ENCODE measurements around the gene RABAC1. TPM values are rescaled to one million over a fixed set of nuclear protein-coding genes. Genes with fewer than 3 reads are reported as not detected.
"Not testable (repeated sequence)": the region's sequence is repeated elsewhere in the genome, so short reads cannot be mapped to it uniquely, and the experiment has no call there.

RABAC1 gene
- total and polyA plus RNA-seq, 2 donors (not counting 3 experiments of a cell fraction or from before 2014, with no cell fraction given): 178 to 591 TPM

DNA sequence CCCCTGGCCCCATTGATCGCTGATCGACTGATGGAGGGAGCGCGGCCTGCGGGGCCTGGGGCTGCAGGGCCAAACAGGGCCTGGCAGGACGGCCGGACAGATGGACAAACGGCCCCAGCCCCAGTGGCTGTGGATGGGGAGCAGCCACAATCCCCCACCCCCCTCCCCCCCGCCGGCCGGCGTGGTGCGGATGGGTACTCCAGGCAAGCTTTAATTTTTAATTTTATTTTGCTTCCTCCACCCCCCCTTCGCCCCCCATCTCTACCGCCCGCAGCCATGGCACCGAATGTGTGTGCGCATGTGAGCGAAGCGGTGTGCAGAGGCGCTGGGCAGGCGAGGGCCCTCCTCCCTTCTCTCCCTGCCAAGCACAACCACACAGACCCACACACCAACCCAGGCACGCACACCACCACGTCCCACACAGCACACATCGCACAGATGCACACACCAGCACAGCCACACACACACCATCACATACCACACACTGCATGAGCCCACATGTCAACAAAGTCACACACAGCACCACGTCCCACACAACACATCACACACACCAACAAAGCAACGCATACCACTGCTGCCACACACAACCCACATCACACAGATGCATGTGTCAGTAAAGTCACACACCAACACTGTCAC is 43.2 kb downstream of the RABAC1 start:
- H3K9ac ChIP-seq (replicated peaks; ENCODE audit: extremely low read depth, insufficient read depth, low read length): no peak overlapping the region
- H3K9me3 ChIP-seq (replicated peaks; ENCODE audit: control insufficient read depth, insufficient read depth, low read length): no peaks in the 10 kb centered on the region
- no peaks in the 10 kb centered on the region for H3K79me2 ChIP-seq (ENCODE audit: control insufficient read depth, insufficient read depth, low read length)
- no peak overlapping the region for H3K4me3 ChIP-seq (replicated peaks in 1 of 3; ENCODE audit: insufficient read depth in 1 of 3, low read depth in 1 of 3, low read length in 3 of 3)
- intact Hi-C loops (cut with micrococcal nuclease) (no loop called here), dilution Hi-C loops (cut with MboI; ENCODE audit: extremely low pct_ligation_motif_present, low sequenced_read_pairs) (no loop called here)
- DNase-seq (ENCODE audit: low read depth, low spot score) (no peak), FAIRE-seq (no peak)
- no peak overlapping the region for H3K27ac ChIP-seq (ENCODE audit: insufficient read depth, low read depth, low read length)
- POLR2A ChIA-PET: no interaction called here
- no peaks in the 10 kb centered on the region for H3K9me1 ChIP-seq (replicated peaks; ENCODE audit: control insufficient read depth, extremely low read depth, insufficient read depth, low read length)
- TF ChIP-seq EZH2 (IDR thresholded peaks at IDR 0.05; ENCODE audit: borderline replicate concordance, low read depth, low read length, severe bottlenecking) (peak; percentile 2), MYC (IDR thresholded peaks at IDR 0.05; ENCODE audit: low read depth, low read length) (no peak)
- no peaks in the 10 kb centered on the region for H3K4me1 ChIP-seq (ENCODE audit: control insufficient read depth, extremely low read depth, insufficient read depth, low read length)
- CTCF ChIA-PET: no interaction called here
- BruUV-seq (replicated peaks): no TSS peak
- no peak overlapping the region for H2AFZ ChIP-seq (ENCODE audit: low read depth, low read length)
- H4K20me1 ChIP-seq (replicated peaks; ENCODE audit: control insufficient read depth, extremely low read depth, insufficient read depth, low read length): no peaks in the 10 kb centered on the region
- no peak overlapping the region for H3K4me2 ChIP-seq (ENCODE audit: insufficient read depth, low read length)
- peaks cover 54 to 61% of the 10 kb centered on the region in 2 experiments for H3K27me3 ChIP-seq (ENCODE audit: control insufficient read depth in 2 of 2, insufficient read depth in 2 of 2, low read length in 2 of 2)
- no peaks in the 10 kb centered on the region for H3K36me3 ChIP-seq (ENCODE audit: control insufficient read depth in 2 of 2, extremely low read depth in 1 of 2, insufficient read depth in 2 of 2, low read length in 2 of 2)

DNA sequence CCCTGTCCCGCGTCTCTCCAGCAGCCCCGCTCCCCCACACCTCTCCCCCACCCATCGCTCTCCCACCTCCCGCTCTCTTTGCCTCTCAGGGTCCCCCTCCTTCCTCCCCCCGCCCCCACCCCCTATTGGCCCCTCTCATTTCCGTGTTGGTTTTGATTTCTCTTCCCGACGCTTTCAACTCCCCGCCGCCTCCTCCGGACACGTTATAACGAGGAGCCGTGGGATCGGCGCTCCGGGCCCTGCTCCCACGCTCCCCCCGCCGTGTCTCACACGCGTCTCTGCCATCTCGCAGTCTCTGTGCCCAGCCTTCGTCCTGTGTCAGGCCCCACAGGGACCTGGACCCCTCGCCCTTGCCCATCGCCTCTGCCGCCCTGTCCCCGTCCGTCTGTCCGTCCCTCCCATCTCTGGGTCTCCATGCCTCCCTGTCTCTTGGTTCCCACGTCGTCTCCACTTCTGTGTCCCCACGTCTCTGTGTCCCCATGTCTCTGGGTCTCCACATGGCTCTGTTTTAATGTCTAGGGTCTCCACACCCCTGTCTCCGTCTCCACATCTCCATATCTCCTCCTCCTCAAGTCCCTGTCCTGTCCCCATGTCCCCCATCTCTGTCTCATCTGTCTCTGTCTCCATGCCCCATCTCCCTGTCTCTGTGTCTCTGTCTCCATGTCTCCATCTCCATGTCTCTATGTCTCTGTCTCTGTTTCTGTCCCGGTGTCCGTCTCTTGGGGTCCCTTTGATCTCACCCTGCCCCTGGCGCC is 43.9 kb downstream of the RABAC1 start:
- H3K9me1 ChIP-seq (replicated peaks; ENCODE audit: control insufficient read depth, extremely low read depth, insufficient read depth, low read length): no peaks in the 10 kb centered on the region
- H2AFZ ChIP-seq (ENCODE audit: low read depth, low read length): no peak overlapping the region
- dilution Hi-C loops (cut with MboI; ENCODE audit: extremely low pct_ligation_motif_present, low sequenced_read_pairs): no loop called here
- no peak overlapping the region for H3K4me2 ChIP-seq (ENCODE audit: insufficient read depth, low read length)
- H3K4me1 ChIP-seq (ENCODE audit: control insufficient read depth, extremely low read depth, insufficient read depth, low read length): no peaks in the 10 kb centered on the region
- no peak overlapping the region for H3K27ac ChIP-seq (ENCODE audit: insufficient read depth, low read depth, low read length)
- H3K9me3 ChIP-seq (replicated peaks; ENCODE audit: control insufficient read depth, insufficient read depth, low read length): no peaks in the 10 kb centered on the region
- no peaks in the 10 kb centered on the region for H3K36me3 ChIP-seq (ENCODE audit: control insufficient read depth in 2 of 2, extremely low read depth in 1 of 2, insufficient read depth in 2 of 2, low read length in 2 of 2)
- no peak for FAIRE-seq
- H4K20me1 ChIP-seq (replicated peaks; ENCODE audit: control insufficient read depth, extremely low read depth, insufficient read depth, low read length): no peaks in the 10 kb centered on the region
- no peaks in the 10 kb centered on the region for H3K79me2 ChIP-seq (ENCODE audit: control insufficient read depth, insufficient read depth, low read length)
- no peak for DNase-seq (ENCODE audit: low read depth, low spot score)
- ChIA-PET POLR2A (no interaction called here), CTCF (no interaction called here)
- no TSS peak for BruUV-seq (replicated peaks)
- H3K27me3 ChIP-seq (ENCODE audit: control insufficient read depth in 2 of 2, insufficient read depth in 2 of 2, low read length in 2 of 2): peaks cover 50 to 57% of the 10 kb centered on the region in 2 experiments
- intact Hi-C loops (cut with micrococcal nuclease): no loop called here
- no peak overlapping the region for H3K9ac ChIP-seq (replicated peaks; ENCODE audit: extremely low read depth, insufficient read depth, low read length)
- no peak overlapping the region for H3K4me3 ChIP-seq (replicated peaks in 1 of 3; ENCODE audit: insufficient read depth in 1 of 3, low read depth in 1 of 3, low read length in 3 of 3)
- peak; percentile 67 for TF ChIP-seq EZH2 (IDR thresholded peaks at IDR 0.05; ENCODE audit: borderline replicate concordance, low read depth, low read length, severe bottlenecking)
- TF ChIP-seq POLR2A (IDR thresholded peaks at IDR 0.05; ENCODE audit: low read depth, low read length): no peak

DNA sequence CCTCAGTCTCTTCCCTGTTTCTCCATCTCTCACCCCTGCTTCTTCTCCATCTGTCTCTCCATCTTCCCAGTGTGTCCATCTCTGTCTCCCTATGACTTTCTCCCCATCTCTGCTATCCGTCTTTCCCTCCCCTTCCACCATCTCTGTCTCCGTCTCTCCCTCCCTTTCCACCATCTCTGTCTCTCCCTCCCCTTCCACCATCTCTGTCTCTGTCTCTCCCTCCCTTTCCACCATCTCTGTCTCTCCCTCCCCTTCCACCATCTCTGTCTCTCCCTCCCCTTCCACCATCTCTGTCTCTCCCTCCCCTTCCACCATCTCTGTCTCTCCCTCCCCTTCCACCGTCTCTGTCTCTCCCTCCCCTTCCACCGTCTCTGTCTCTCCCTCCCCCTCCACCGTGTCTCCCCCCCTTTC is 44.7 kb downstream of the RABAC1 start:
- H3K9me3 ChIP-seq (replicated peaks; ENCODE audit: control insufficient read depth, insufficient read depth, low read length); H4K20me1 ChIP-seq (replicated peaks; ENCODE audit: control insufficient read depth, extremely low read depth, insufficient read depth, low read length); H3K9ac ChIP-seq (replicated peaks; ENCODE audit: extremely low read depth, insufficient read depth, low read length); dilution Hi-C loops (cut with MboI; ENCODE audit: extremely low pct_ligation_motif_present, low sequenced_read_pairs); H3K4me1 ChIP-seq (ENCODE audit: control insufficient read depth, extremely low read depth, insufficient read depth, low read length); H3K4me2 ChIP-seq (ENCODE audit: insufficient read depth, low read length); CTCF ChIA-PET; POLR2A ChIA-PET; H3K79me2 ChIP-seq (ENCODE audit: control insufficient read depth, insufficient read depth, low read length); BruUV-seq (replicated peaks); H3K9me1 ChIP-seq (replicated peaks; ENCODE audit: control insufficient read depth, extremely low read depth, insufficient read depth, low read length); H2AFZ ChIP-seq (ENCODE audit: low read depth, low read length); FAIRE-seq; H3K4me3 ChIP-seq (replicated peaks in 1 of 3; ENCODE audit: insufficient read depth in 1 of 3, low read depth in 1 of 3, low read length in 3 of 3); H3K27ac ChIP-seq (ENCODE audit: insufficient read depth, low read depth, low read length); H3K36me3 ChIP-seq (ENCODE audit: control insufficient read depth in 2 of 2, extremely low read depth in 1 of 2, insufficient read depth in 2 of 2, low read length in 2 of 2); DNase-seq (ENCODE audit: low read depth, low spot score); intact Hi-C loops (cut with micrococcal nuclease): not testable (repeated sequence)
- H3K27me3 ChIP-seq (ENCODE audit: control insufficient read depth in 2 of 2, insufficient read depth in 2 of 2, low read length in 2 of 2): peaks cover 48 to 59% of the 10 kb centered on the region in 2 experiments

Data from endothelial cell of umbilical vein (primary cell).